ENCODE data around the gene MYBPC3. TPM values are rescaled to one million over a fixed set of nuclear protein-coding genes. Genes with fewer than 3 reads are reported as not detected.

The MYBPC3 gene
- total RNA-seq, 1 donor from 2014 or later = 0.48 TPM

- no peak for DNase-seq (ENCODE audit: low spot score)
Observed at GRCh38 chr11:47387944-47388696, 35.6 kb upstream of the MYBPC3 start.

GRCh38 chr11:47384498-47384897, 32.0 kb upstream of the MYBPC3 start:
- no peak for DNase-seq (ENCODE audit: low spot score)

DNA sequence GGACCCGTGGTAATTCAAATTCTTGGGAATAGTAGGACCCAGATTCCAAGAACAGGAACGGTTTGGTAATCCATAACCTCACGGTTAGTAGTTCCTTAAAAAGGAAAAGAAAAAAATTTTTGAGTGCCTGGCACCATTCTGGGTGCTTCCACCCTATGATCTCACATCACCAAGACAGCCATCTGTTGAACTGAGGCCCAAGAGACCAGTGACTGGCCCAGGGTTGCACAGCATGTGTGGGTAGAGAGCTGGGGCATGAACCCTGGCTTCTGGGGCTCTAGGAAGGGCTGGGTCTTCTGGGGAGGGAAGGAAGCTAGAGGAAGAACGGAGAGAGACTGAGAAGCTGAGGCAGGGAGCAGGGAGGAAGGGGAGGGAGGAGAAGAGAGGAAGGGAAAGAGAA, 30.6 kb upstream of the MYBPC3 start:
- DNase-seq (ENCODE audit: low spot score) = no peak

DNA sequence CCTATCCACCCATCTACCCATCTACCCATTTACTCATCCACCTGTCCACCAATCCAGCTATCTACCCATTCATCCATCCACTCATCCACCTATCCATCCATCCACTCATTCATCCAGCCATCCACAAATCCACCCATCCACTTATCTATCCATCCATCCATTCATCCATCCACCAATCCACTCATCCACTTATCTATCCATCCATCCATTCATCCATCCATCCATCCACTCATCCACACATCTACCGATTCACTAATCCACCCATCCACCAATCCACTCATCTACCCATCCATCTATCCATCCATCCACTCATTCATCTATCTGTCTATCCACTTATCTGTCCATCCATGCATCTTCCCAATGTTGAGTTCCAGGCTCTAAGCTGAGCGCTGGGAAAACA, 27.6 kb upstream of the MYBPC3 start:
- DNase-seq (ENCODE audit: low spot score) = no peak

DNA sequence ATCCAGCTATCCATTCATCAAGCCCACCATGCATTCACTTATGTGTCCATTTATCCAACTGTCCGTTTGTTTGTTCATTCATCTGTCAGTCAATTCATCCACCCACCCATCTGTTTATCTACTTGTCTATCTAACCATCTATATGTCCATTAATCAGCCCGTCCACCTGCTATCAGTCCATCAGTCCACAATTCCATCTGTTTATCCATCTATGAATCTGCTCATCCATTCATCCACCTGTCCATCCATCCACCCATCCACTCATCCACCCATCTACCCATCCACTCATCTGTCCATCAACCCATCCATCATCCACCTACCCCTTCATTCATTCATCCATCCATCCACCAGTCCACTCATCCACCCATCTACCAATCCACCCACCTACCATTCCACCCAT, 26.8 kb upstream of the MYBPC3 start:
- DNase-seq (ENCODE audit: low spot score) = no peak

DNA sequence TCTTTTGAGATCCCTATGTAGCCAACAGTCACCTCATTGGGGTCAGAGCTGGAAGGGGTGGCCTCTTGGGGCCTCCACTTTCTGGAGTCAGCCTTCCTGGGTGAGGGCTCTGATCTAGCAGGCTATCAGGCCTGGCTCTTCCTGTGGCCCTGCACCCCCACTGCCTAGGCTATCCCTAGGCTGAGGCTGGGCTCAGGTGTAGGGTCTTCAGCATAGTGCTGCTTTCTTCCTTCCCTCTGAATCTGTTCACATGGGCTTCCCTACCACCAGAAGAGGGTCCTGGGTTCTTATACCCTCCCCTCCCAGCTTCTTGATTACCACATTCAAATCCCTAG, 26.3 kb upstream of the MYBPC3 start:
- DNase-seq (ENCODE audit: low spot score) = no peak

- DNase-seq (ENCODE audit: low spot score) = no peak
Observed at GRCh38 chr11:47378010-47378835, 25.7 kb upstream of the MYBPC3 start, which contains the start of gene SPI1. TSS of gene SPI1 (minus strand) at chr11:47378547. CDS start at chr11:47378353, 194 bp downstream.

GRCh38 chr11:47377571-47378009, 25.1 kb upstream of the MYBPC3 start:
- DNase-seq (ENCODE audit: low spot score) = no peak

DNA sequence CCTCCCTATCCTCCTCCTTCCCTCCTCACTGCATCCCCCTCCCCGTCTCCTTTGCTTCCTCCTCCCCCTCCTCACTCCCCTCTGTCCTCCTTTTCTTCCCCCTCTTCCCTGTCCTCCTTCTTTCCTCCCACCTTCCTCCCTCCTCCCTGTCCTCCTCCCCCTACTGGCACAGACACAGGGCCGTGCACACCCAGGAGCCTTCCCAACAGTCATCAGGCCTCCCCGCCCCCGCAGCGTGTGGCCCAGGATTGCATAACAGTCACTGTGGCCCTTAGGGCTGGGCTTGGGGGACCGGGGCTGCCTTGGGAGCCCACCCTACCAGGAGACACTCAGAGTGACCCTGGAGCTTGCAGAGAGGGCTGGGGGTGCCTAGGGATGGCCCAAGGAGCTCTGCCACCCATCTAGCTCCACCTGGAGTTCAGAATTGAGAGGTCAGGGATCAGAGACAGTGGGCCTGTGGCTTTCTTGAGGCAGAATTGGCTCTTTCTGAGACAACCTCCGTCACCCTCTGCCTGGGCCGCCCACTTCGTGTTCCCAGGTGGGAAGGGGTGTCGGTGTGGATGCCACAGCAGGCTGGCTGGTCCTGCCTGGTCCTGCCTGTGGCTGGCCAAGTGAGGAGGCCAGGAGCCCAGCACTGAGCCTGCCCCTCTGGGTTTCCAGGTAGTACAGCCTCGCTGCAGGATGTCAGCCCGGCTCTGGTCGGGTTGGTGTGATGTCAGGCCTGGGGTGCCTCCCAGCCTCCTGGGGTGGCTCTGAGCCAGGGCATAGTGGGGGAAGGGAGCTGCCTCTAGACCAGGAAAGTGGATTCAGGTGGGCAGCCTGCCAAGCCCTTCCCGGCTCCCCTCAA, 24.2 kb upstream of the MYBPC3 start:
- DNase-seq (ENCODE audit: low spot score) = no peak

GRCh38 chr11:47376107-47376524, 23.6 kb upstream of the MYBPC3 start:
- DNase-seq (ENCODE audit: low spot score) = no peak

- DNase-seq (ENCODE audit: low spot score) = no peak
Observed at GRCh38 chr11:47375546-47376085, 23.1 kb upstream of the MYBPC3 start.

DNA sequence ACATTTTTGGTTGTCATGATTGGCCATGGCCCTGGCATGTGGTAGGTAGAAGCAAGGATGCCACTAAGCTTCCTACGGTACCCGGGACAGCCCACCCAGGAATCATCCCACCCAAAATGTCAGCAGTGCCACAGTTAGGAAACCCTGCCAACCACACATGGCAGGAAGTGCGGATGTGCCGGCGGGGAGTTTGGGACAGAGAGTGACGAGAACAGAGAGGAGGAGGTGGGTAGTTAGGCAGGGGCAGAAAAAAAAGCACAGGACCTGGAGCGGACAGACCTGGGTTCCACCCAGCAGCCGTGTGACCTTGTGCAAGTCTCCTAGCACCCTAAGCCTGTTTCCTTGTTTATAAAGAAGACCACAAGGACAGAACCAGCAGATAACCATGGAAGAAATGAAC, 22.5 kb upstream of the MYBPC3 start:
- DNase-seq (ENCODE audit: low spot score) = no peak

DNA sequence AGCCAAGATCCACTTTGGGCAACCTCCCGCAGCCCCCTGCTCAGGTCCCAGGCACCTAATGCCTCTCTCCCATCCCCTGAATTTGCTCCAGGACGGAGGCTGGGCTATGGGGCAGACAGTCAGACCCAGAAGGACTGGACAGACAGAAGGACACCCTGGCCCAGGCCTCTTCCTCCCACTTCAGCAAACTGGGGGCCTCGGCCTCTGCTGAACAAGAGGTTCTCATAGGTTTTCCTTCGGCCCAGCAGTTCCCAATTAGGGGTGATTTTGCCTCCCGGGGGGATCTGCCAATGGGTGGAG, 22.2 kb upstream of the MYBPC3 start:
- no peak for DNase-seq (ENCODE audit: low spot score)

- DNase-seq (ENCODE audit: low spot score) = no peak
Observed at GRCh38 chr11:47373876-47374719, 21.6 kb upstream of the MYBPC3 start.

- DNase-seq (ENCODE audit: low spot score) = no peak
Observed at GRCh38 chr11:47372422-47372821, 19.9 kb upstream of the MYBPC3 start.

GRCh38 chr11:47369676-47370075, 17.2 kb upstream of the MYBPC3 start:
- no peak for DNase-seq (ENCODE audit: low spot score)

- DNase-seq (ENCODE audit: low spot score) = no peak
Observed at GRCh38 chr11:47366020-47366490, 13.6 kb upstream of the MYBPC3 start.

DNA sequence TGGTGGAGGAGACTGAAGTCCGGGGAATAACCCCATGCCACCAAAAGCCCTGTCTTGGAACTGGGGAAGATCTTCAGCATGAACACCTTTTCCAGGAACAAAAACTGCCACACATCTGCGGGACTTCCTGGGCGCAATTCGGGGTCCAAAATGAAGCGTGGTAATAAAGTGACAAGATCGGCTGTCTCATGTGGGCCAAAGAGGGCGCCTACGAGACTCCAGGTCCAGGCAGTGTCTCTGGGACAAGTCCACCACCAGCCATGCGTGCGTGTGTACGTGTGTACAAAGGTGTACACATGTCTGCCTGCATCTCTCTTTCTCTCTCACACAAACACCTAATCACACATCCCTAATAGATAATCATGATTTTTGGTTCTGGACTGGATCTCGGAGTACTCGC, 8.9 kb upstream of the MYBPC3 start:
- DNase-seq (ENCODE audit: low spot score) = no peak

- no peak for DNase-seq (ENCODE audit: low spot score)
Observed at GRCh38 chr11:47360341-47360740, 7.8 kb upstream of the MYBPC3 start.

GRCh38 chr11:47359586-47359985, 7.1 kb upstream of the MYBPC3 start:
- no peak for DNase-seq (ENCODE audit: low spot score)

- DNase-seq (ENCODE audit: low spot score) = no peak
Observed at GRCh38 chr11:47359162-47359561, 6.7 kb upstream of the MYBPC3 start.

All from mesenteric fat pad (tissue), 1 donor.